SK-N-SH treated with all-trans-retinoic acid at 6 μM for 48 hours (cell line): ENCODE data around the gene LCE1D.

Source experiments
- ATAC-seq: fragments of 200-7000 bp; cut with Tn5 transposase; 3 replicates; pipeline ENCODE4 v1.9.1; 2020; ENCODE audit warnings: mild to moderate bottlenecking, moderate library complexity
- ARNTL ChIP-seq: fragments of 450-650 bp; formaldehyde crosslinking; IDR thresholded peaks from 2 replicates; pipeline ENCODE4 v1.5.0; 2020; ENCODE audit warnings: low read depth, mild to moderate bottlenecking, moderate library complexity, borderline replicate concordance
- BACH2 ChIP-seq: fragments of 250-450 bp; sonication (Bioruptor Pico); IDR thresholded peaks from 2 replicates; pipeline ENCODE4 v1.9.0; 2021; ENCODE audit warnings: mild to moderate bottlenecking, borderline replicate concordance
- CREB5 ChIP-seq: fragments of 250-450 bp; sonication (Bioruptor Pico); IDR thresholded peaks from 2 replicates; pipeline ENCODE4 v1.5.1; 2020; ENCODE audit warnings: low read depth, mild to moderate bottlenecking, moderate library complexity
- CSRNP3 ChIP-seq: fragments of 250-450 bp; sonication (Bioruptor Pico); IDR thresholded peaks from 2 replicates; pipeline ENCODE4 v1.5.1; 2021; ENCODE audit warnings: mild to moderate bottlenecking, moderate library complexity
- ESRRG ChIP-seq: fragments of 250-450 bp; sonication (Bioruptor Pico); IDR thresholded peaks from 2 replicates; pipeline ENCODE4 v1.6.1; 2021; ENCODE audit warnings: mild to moderate bottlenecking
- GLIS3 ChIP-seq: fragments of 250-450 bp; sonication (Bioruptor Pico); IDR thresholded peaks from 2 replicates; pipeline ENCODE4 v1.5.0; 2020; ENCODE audit warnings: mild to moderate bottlenecking, moderate library complexity
- ISL1 ChIP-seq: fragments of 250-450 bp; sonication (Bioruptor Pico); IDR thresholded peaks from 2 replicates; pipeline ENCODE4 v2.1.2; 2022; ENCODE audit warnings: mild to moderate bottlenecking, moderate library complexity
- PATZ1 ChIP-seq: fragments of 250-450 bp; sonication (Bioruptor Pico); IDR thresholded peaks from 2 replicates; pipeline ENCODE4 v1.8.0; 2020; ENCODE audit warnings: mild to moderate bottlenecking, moderate library complexity, borderline replicate concordance
- POU6F1 ChIP-seq: fragments of 250-450 bp; sonication (Bioruptor Pico); IDR thresholded peaks from 2 replicates; pipeline ENCODE4 v1.8.0; 2021; ENCODE audit warnings: low read depth, mild to moderate bottlenecking, moderate library complexity, borderline replicate concordance
- PPARA ChIP-seq: fragments of 250-450 bp; sonication (Bioruptor Pico); IDR thresholded peaks from 2 replicates; pipeline ENCODE4 v1.5.0; 2020; ENCODE audit warnings: mild to moderate bottlenecking, borderline replicate concordance
- SNAI2 ChIP-seq: fragments of 250-450 bp; sonication (Bioruptor Pico); IDR thresholded peaks from 2 replicates; pipeline ENCODE4 v1.5.0; 2020; ENCODE audit warnings: mild to moderate bottlenecking, moderate library complexity
- TOX ChIP-seq: fragments of 250-450 bp; sonication (Bioruptor Pico); IDR thresholded peaks from 2 replicates; pipeline ENCODE4 v1.8.0; 2021; ENCODE audit warnings: mild to moderate bottlenecking, moderate library complexity, borderline replicate concordance
- TSHZ2 ChIP-seq: fragments of 250-450 bp; sonication (Bioruptor Pico); IDR thresholded peaks from 2 replicates; pipeline ENCODE4 v1.5.0; 2020; ENCODE audit warnings: mild to moderate bottlenecking, moderate library complexity
- ZC3H10 ChIP-seq: fragments of 250-450 bp; sonication (Bioruptor Pico); IDR thresholded peaks from 2 replicates; pipeline ENCODE4 v1.5.1; 2021; ENCODE audit warnings: mild to moderate bottlenecking, moderate library complexity
- ZFP3 ChIP-seq: fragments of 250-450 bp; sonication (Bioruptor Pico); IDR thresholded peaks from 2 replicates; pipeline ENCODE4 v1.5.0; 2020; ENCODE audit warnings: mild to moderate bottlenecking, moderate library complexity
- ZFP30 ChIP-seq: fragments of 450-650 bp; formaldehyde crosslinking; IDR thresholded peaks from 2 replicates; pipeline ENCODE4 v1.5.0; 2022; ENCODE audit warnings: mild to moderate bottlenecking, moderate library complexity
- ZNF565 ChIP-seq: fragments of 450-650 bp; formaldehyde crosslinking; conservative IDR thresholded peaks from 2 replicates; pipeline ENCODE4 v1.5.0; 2020; ENCODE audit warnings: low read depth, mild to moderate bottlenecking, moderate library complexity
- ZNF70 ChIP-seq: fragments of 450-650 bp; formaldehyde crosslinking; IDR thresholded peaks from 2 replicates; pipeline ENCODE4 v1.5.0; 2020; ENCODE audit warnings: mild to moderate bottlenecking, moderate library complexity
- ZNF8 ChIP-seq: fragments of 450-650 bp; formaldehyde crosslinking; IDR thresholded peaks from 2 replicates; pipeline ENCODE4 v1.5.0; 2020; ENCODE audit warnings: mild to moderate bottlenecking, moderate library complexity

The LCE1D gene

GRCh38 chr1:152796421-152796820 lies at the start of gene LCE1D:
Gene LCE1D, plus strand, starts transcription at chr1:152796721. Its CDS starts 1,074 bp downstream, at chr1:152797795.
- no peak for ATAC-seq
- TF ChIP-seq ZFP30 (CRISPR knock-in tag) = no peak
- TF ChIP-seq CREB5 = no peak
- no peak for TF ChIP-seq CSRNP3
- no peak for TF ChIP-seq PATZ1 (CRISPR knock-in tag)
- no peak for TF ChIP-seq ESRRG (CRISPR knock-in tag)
- no peak for TF ChIP-seq ZNF8 (CRISPR knock-in tag)
- TF ChIP-seq ZFP3 = no peak
- TF ChIP-seq ISL1 (CRISPR knock-in tag) = no peak
- no peak for TF ChIP-seq ARNTL (CRISPR knock-in tag)
- TF ChIP-seq ZNF70 (CRISPR knock-in tag) = no peak
- TF ChIP-seq BACH2 (CRISPR knock-in tag) = no peak
- TF ChIP-seq POU6F1 (CRISPR knock-in tag) = no peak

GRCh38 chr1:152747831-152748230 lies 48.7 kb upstream of the LCE1D start:
- TF ChIP-seq ZC3H10 (CRISPR knock-in tag) (no peak), TOX (CRISPR knock-in tag) (no peak), ZFP30 (CRISPR knock-in tag) (no peak), GLIS3 (no peak), PPARA (CRISPR knock-in tag) (no peak), ARNTL (CRISPR knock-in tag) (no peak), SNAI2 (CRISPR knock-in tag) (no peak), ZFP3 (no peak), ZNF565 (CRISPR knock-in tag) (no peak), ESRRG (CRISPR knock-in tag) (no peak), ISL1 (CRISPR knock-in tag) (no peak), PATZ1 (CRISPR knock-in tag) (no peak)
- TF ChIP-seq, all 23 proteins: peak for 0
- ATAC-seq = no peak

- TF ChIP-seq ZFP3 (no peak), TOX (CRISPR knock-in tag) (no peak), TSHZ2 (CRISPR knock-in tag) (no peak), ZFP30 (CRISPR knock-in tag) (no peak), ARNTL (CRISPR knock-in tag) (no peak), CSRNP3 (no peak), GLIS3 (no peak), ESRRG (CRISPR knock-in tag) (no peak), ZC3H10 (CRISPR knock-in tag) (no peak)
- ATAC-seq = no peak
Measured at GRCh38 chr1:152752225-152752624, 44.3 kb upstream of the LCE1D start.
